Measurements from ENCODE around the gene RPL23. TPM values are rescaled to one million over a fixed set of nuclear protein-coding genes. Genes with fewer than 3 reads are reported as not detected.

The RPL23 gene
- total RNA-seq, 6 donors from 2014 or later: 542 to 1,288 (median 1,062) TPM

DNA sequence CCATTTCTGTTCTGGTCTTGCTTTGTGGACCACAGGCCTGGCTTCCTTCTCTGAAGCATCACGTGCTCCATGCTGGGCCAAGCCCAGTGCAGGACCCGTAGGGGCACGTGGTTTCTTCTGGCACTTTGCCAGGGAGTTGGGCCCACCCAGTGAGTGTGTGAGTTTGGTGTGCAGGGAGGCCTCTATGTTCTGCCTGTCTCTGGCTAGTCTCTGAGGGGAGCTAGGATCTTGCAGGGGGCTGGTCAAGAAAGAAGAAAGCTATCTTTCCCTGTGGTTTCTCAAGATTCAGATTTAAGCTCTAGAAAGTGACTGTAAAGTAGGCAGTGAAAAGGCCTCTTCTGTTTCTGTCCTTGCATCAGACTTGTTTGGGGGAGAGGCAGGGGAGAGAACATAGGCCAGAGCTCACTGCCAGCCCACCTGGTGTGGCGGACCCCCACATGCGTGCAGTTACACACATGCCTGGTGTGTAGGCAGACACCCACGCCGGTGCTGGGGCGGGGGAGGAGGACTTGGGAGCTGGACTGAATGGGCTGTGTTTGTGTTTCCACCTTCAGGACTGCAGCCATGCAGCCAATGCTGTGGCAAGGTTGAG, 28.2 kb upstream of the RPL23 start:
- ATAC-seq (ENCODE audit: low FRiP score in 2 of 2) (peak in 1 of 2 donors; percentile 54), DNase-seq (no peak)
- peak overlapping the region in 1 of 4 donors; percentile 19 for H3K4me3 ChIP-seq
- no peaks in the 10 kb centered on the region for H3K27me3 ChIP-seq
- H3K9me3 ChIP-seq: no peaks in the 10 kb centered on the region
- 3 to 31% methylated on average over 5 to 8 of the region's 8 CpGs for WGBS, 2 donors
- TF ChIP-seq, protein P1, sequence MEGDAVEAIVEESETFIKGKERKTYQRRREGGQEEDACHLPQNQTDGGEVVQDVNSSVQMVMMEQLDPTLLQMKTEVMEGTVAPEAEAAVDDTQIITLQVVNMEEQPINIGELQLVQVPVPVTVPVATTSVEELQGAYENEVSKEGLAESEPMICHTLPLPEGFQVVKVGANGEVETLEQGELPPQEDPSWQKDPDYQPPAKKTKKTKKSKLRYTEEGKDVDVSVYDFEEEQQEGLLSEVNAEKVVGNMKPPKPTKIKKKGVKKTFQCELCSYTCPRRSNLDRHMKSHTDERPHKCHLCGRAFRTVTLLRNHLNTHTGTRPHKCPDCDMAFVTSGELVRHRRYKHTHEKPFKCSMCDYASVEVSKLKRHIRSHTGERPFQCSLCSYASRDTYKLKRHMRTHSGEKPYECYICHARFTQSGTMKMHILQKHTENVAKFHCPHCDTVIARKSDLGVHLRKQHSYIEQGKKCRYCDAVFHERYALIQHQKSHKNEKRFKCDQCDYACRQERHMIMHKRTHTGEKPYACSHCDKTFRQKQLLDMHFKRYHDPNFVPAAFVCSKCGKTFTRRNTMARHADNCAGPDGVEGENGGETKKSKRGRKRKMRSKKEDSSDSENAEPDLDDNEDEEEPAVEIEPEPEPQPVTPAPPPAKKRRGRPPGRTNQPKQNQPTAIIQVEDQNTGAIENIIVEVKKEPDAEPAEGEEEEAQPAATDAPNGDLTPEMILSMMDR (IDR thresholded peaks at IDR 0.05): no peak
- TF ChIP-seq POLR2AphosphoS5 (IDR thresholded peaks at IDR 0.05): peak in 1 of 2 donors; percentile 42
- peaks cover 92 to 97% (median 94%) of the 10 kb centered on the region in 4 donors for H3K4me1 ChIP-seq
- H3K36me3 ChIP-seq: peaks cover 5 to 64% (median 15%) of the 10 kb centered on the region in 4 donors
- H3K27ac ChIP-seq: peak overlapping the region; percentile 56 to 79 (median 72)

- ATAC-seq (ENCODE audit: low FRiP score in 2 of 2) (peak; percentile 48 to 81), DNase-seq (no peak)
- 18 to 19% methylated on average over 6 of the region's 6 CpGs for WGBS, 2 donors
- Histone ChIP-seq H3K9me3 (no peaks in the 10 kb centered on the region), H3K27ac (peak overlapping the region; percentile 56 to 79 (median 72)), H3K36me3 (peaks cover 5 to 52% (median 12%) of the 10 kb centered on the region in 4 donors), H3K4me1 (peaks cover 84 to 97% (median 92%) of the 10 kb centered on the region in 4 donors), H3K4me3 (peak overlapping the region in 1 of 4 donors; percentile 0), H3K27me3 (no peaks in the 10 kb centered on the region)
- TF ChIP-seq POLR2AphosphoS5 (IDR thresholded peaks at IDR 0.05) (no peak), EP300 (IDR thresholded peaks at IDR 0.05) (no peak), POLR2A (IDR thresholded peaks at IDR 0.05) (no peak)
- TF ChIP-seq, protein P1 (IDR thresholded peaks at IDR 0.05): no peak
Measured at GRCh38 chr17:38879878-38880665, 26.6 kb upstream of the RPL23 start.

- no peak for DNase-seq
- peak in 1 of 2 donors; percentile 3 for ATAC-seq (ENCODE audit: low FRiP score in 2 of 2)
- Histone ChIP-seq H3K4me1 (peaks cover 88 to 97% (median 92%) of the 10 kb centered on the region in 4 donors), H3K9me3 (no peaks in the 10 kb centered on the region), H3K27ac (peak overlapping the region; percentile 54 to 79 (median 66)), H3K27me3 (no peaks in the 10 kb centered on the region), H3K36me3 (peaks cover 5 to 42% (median 12%) of the 10 kb centered on the region in 4 donors), H3K4me3 (no peak overlapping the region)
- TF ChIP-seq POLR2AphosphoS5 (IDR thresholded peaks at IDR 0.05) (no peak), EP300 (IDR thresholded peaks at IDR 0.05) (no peak), POLR2A (IDR thresholded peaks at IDR 0.05) (no peak)
- TF ChIP-seq, protein P1 (IDR thresholded peaks at IDR 0.05): no peak
- WGBS, 2 donors: 40 to 45% methylated on average over 2 to 7 of the region's 7 CpGs
Measured at GRCh38 chr17:38877130-38877851, 23.8 kb upstream of the RPL23 start.

DNA sequence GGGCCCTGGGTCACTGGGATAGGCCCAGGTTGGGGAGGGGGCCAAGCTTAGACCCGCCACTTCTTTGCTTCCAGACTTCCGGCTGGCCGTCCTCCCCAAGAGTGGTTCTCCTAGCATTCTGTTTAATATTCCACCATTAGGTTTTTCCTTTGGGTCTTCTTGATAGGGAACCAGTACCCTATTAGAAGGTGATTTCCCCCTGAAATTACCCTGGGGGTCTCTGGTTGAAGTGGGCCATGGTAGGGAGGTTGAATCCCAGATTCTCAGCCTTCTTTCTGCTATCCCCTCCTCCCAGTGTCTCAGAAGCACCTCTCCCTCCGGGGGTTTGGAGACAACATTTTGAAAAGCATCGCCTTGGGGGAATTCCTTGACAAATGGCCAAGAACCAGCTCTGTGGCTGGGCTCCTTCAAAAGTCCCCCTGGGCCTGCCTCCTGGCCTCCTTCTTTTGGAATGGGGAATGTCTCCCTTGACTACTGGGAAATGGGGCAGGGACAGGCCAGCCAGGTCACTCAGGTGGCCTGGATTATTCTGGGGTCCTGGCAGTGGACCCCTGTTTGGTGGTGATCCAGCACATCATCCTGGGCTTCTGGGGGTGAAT, 22.1 kb upstream of the RPL23 start:
- Histone ChIP-seq H3K36me3 (peaks cover 0 to 27% (median 8%) of the 10 kb centered on the region in 4 donors), H3K4me1 (peaks cover 81 to 92% (median 85%) of the 10 kb centered on the region in 4 donors), H3K9me3 (no peaks in the 10 kb centered on the region), H3K27me3 (no peaks in the 10 kb centered on the region), H3K4me3 (no peak overlapping the region), H3K27ac (peak overlapping the region; percentile 27 to 99 (median 63))
- DNase-seq (no peak), ATAC-seq (ENCODE audit: low FRiP score in 2 of 2) (no peak)
- TF ChIP-seq POLR2A (IDR thresholded peaks at IDR 0.05): no peak
- no peak for TF ChIP-seq EP300 (IDR thresholded peaks at IDR 0.05)
- no peak for TF ChIP-seq POLR2AphosphoS5 (IDR thresholded peaks at IDR 0.05)
- TF ChIP-seq, protein P1 (IDR thresholded peaks at IDR 0.05): no peak
- WGBS, 2 donors: 58 to 59% methylated on average over 4 to 5 of the region's 5 CpGs
